Renal cortical epithelial cell (primary cell): ENCODE data around the gene QTRT2. TPM values are rescaled to one million over a fixed set of nuclear protein-coding genes. Genes with fewer than 3 reads are reported as not detected.

Experiments
- DNase-seq: peaks from one replicate; pipeline ENCODE4 v3.0.0-alpha.2; 2011; ENCODE audit warnings: low read depth
- total RNA-seq: library from RNA; depleted of rRNA; stranded (reverse); fragments of >200 nt; gene quantifications from 2 replicates; pipeline ENCODE4 v1.2.3, GENCODE V29; 2014

QTRT2 gene
- total RNA-seq, result 21.0 and 24.3 TPM in 2 replicates

GRCh38 chr3:114056130-114057010 is at the start of gene QTRT2, which contains the start of gene CCDC191:
Gene QTRT2 (plus strand): TSS chr3:114056737. CDS start chr3:114065258, 8,521 bp downstream.
Gene CCDC191 (minus strand): TSS chr3:114056526. CDS start chr3:114056466, 60 bp downstream.
- peak; percentile 98 for DNase-seq

GRCh38 chr3:114011059-114011797 is 45.3 kb upstream of the QTRT2 start:
- DNase-seq, result no peak

- DNase-seq, result no peak
Observed at GRCh38 chr3:114014211-114014610, 42.3 kb upstream of the QTRT2 start.

GRCh38 chr3:114019486-114019885 is 37.1 kb upstream of the QTRT2 start:
- DNase-seq, result no peak

- no peak for DNase-seq
Observed at GRCh38 chr3:114020907-114021306, 35.6 kb upstream of the QTRT2 start.

- peak; percentile 12 for DNase-seq
Observed at GRCh38 chr3:114022145-114022802, 34.3 kb upstream of the QTRT2 start.

GRCh38 chr3:114025451-114025850 is 31.1 kb upstream of the QTRT2 start:
- DNase-seq, result peak; percentile 80

- DNase-seq, result no peak
Observed at GRCh38 chr3:114026331-114026730, 30.2 kb upstream of the QTRT2 start.

- DNase-seq, result no peak
Observed at GRCh38 chr3:114033721-114034120, 22.8 kb upstream of the QTRT2 start.

- no peak for DNase-seq
Observed at GRCh38 chr3:114034211-114034610, 22.3 kb upstream of the QTRT2 start.

- no peak for DNase-seq
Observed at GRCh38 chr3:114034787-114035545, 21.6 kb upstream of the QTRT2 start.

- no peak for DNase-seq
Observed at GRCh38 chr3:114035896-114036295, 20.6 kb upstream of the QTRT2 start.

GRCh38 chr3:114043205-114043604 is 13.3 kb upstream of the QTRT2 start:
- no peak for DNase-seq

- DNase-seq, result no peak
Observed at GRCh38 chr3:114052216-114052615, 4.3 kb upstream of the QTRT2 start.

GRCh38 chr3:114057011-114057347 is 442 bp downstream of the QTRT2 start:
- no peak for DNase-seq

GRCh38 chr3:114058646-114059045 is 2.1 kb downstream of the QTRT2 start:
- no peak for DNase-seq

- DNase-seq, result no peak
Observed at GRCh38 chr3:114060906-114061655, 4.5 kb downstream of the QTRT2 start.

- no peak for DNase-seq
Observed at GRCh38 chr3:114067804-114068203, 11.3 kb downstream of the QTRT2 start.

- no peak for DNase-seq
Observed at GRCh38 chr3:114068336-114068735, 11.8 kb downstream of the QTRT2 start.

- DNase-seq, result no peak
Observed at GRCh38 chr3:114071786-114072185, 15.2 kb downstream of the QTRT2 start.

- DNase-seq, result no peak
Observed at GRCh38 chr3:114076711-114077110, 20.2 kb downstream of the QTRT2 start.
